NCI-H2107 treated with DMSO at 0.1 percent for 48 hours (cell line): ENCODE results near the gene TMEM25.

Experiments used
- DNase-seq: peaks from one replicate; lab custom pipeline; 2025; ENCODE audit not compliant: unreplicated experiment; lab: John Stamatoyannopoulos, UW

The TMEM25 gene

DNA sequence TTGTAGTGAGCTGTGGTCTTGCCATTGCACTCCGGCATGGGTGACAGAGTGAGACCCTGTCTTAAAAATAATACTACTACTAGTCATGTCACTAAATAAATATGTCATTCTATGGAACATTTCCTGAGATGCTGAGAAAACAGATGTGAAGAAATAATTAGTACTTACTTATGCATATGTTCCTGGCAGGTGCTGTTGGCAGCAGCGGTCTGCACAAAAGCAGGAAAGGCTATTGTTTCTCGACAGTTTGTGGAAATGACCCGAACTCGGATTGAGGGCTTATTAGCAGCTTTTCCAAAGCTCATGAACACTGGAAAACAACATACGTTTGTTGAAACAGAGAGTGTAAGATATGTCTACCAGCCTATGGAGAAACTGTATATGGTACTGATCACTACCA, 50.1 kb downstream of the TMEM25 start:
- DNase-seq, result peak; percentile 21
